Psoas muscle (tissue), 8 donors: ENCODE data around the gene CHRNA9. TPM values are rescaled to one million over a fixed set of nuclear protein-coding genes. Genes with fewer than 3 reads are reported as not detected.

Experiments
- ATAC-seq, 4 donors: fragments of 200-7000 bp; cut with Tn5 transposase; one replicate each; pipeline ENCODE4 v1.9.1; 2020; ENCODE audit warnings: moderate library complexity in 3 of 4, mild to moderate bottlenecking in 2 of 4
- DNase-seq, 2 donors: peaks; one replicate each; pipeline ENCODE4 v3.0.0-alpha.2; 2020
- H3K27ac ChIP-seq: fragments of 200-600 bp; one replicate; pipeline ENCODE4 v1.8.0; 2022
- H3K27me3 ChIP-seq, 3 donors: fragments of 200-600 bp in 1 of 3; one replicate each; pipeline versions ENCODE4 v1.6.1 to v1.8.0; 2013 to 2022; ENCODE audit warnings: low read length in 2 of 3, mild to moderate bottlenecking in 2 of 3, moderate library complexity in 1 of 3; ENCODE audit not compliant: insufficient read depth in 3 of 3
- H3K36me3 ChIP-seq, 2 donors: fragments of 200-600 bp in 1 of 2; one replicate each; pipeline versions ENCODE4 v1.6.1 to v1.8.0; 2013 to 2022; ENCODE audit warnings: low read depth in 1 of 2, mild to moderate bottlenecking in 1 of 2, moderate library complexity in 1 of 2; ENCODE audit not compliant: insufficient read depth in 1 of 2
- H3K4me1 ChIP-seq: fragments of 200-600 bp; one replicate; pipeline ENCODE4 v1.8.0; 2022
- H3K4me3 ChIP-seq: fragments of 200-600 bp; one replicate; pipeline ENCODE4 v1.8.0; 2022; ENCODE audit warnings: mild to moderate bottlenecking
- H3K9me3 ChIP-seq: fragments of 200-600 bp; one replicate; pipeline ENCODE4 v1.8.0; 2022
- WGBS, 3 donors: extraction: QIAGEN DNeasy Blood & Tissue Kit; methylation state at CpG; one replicate each; pipeline versions ENCODE4 v1.1.6 to v1.1.7; 2013; 5-methylcytosine and 5-hydroxymethylcytosine counted together
- intact Hi-C, 2 donors: fragments of 100-400 bp; cut with DNase I; formaldehyde crosslinking; loops; one replicate each; pipeline versions ENCODE4 v1.11.0 to v1.14.2; 2022
- polyA plus RNA-seq, 3 donors: library from polyadenylated mRNA; stranded (reverse); fragments of 200-250 nt; gene quantifications; one replicate each; pipeline ENCODE4 v1.2.3, GENCODE V29; 2013
- total RNA-seq, 4 donors: library from RNA; stranded (reverse); fragmentation: NEBNext Ultra II Directional in 2 of 4; extraction: Animal tissue kit (Norgen Biotek cat#: 25700) in 2 of 4; gene quantifications; one replicate each; pipeline versions ENCODE4 v1.2.1 to v1.2.4, GENCODE V29; 2021 to 2023
- TF ChIP-seq, protein P1 (sequence below): fragments of 200-600 bp; IDR thresholded peaks from one replicate; pipeline ENCODE4 v1.8.0; 2022; ENCODE audit warnings: antibody characterized with exemption
- donor health status: healthy with polysubstance abuse.
- donor health status: DM: no; HTN: no; CAD: no; lungs with moderate emphysema.
- donor health status: Bipolar disorder and iron deficiency.
- donor health status: healthy.
- donor health status: DM: yes; HTN: yes; CAD: no.
- donor health status: DM: no; HTN: no; CAD: no.
- donor health status: DM: no; HTN: no; CAD: no.
- donor health status: DM: yes; HTN: yes; CAD: no.

CHRNA9 gene
- total and polyA plus RNA-seq, 7 donors = 0.01 TPM; not detected in 6

DNA sequence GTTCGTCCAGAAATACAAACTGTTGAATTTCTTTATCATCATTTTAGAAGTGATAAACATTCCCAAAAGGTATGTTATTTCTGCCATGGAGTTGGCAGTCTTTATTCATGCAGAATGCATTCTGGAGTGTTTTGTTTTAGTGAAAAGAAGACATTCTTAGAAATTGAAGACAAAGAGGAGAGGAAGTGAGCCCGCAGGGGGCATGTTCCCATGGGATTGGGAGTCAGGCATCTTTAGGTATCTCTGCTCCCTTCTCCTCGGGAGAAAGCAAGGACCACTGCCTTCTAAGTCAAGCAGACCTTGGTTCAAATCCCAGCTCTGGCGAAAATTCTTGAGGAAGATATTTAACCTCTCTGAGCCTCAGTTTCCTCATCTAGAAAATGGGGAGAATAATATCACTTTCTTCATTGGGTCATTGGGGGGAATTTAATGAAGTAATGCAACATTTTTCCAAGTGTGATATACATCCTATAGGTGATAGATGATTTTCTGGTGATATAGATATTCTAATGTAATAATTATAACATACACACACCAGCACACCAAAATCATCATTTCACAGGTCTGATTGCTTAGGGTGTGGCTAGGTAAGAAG, 26.5 kb upstream of the CHRNA9 start:
- H3K27ac ChIP-seq = no peak overlapping the region
- intact Hi-C loops = loop anchor here (2.0 to 5.0 kb wide), 4 partner anchors 158 to 841 kb away; partner anchors contain the start of gene N4BP2 (in 1 of the 2)
- H3K36me3 ChIP-seq = no peaks in the 10 kb centered on the region
- H3K4me1 ChIP-seq = no peaks in the 10 kb centered on the region
- DNase-seq = no peak
- H3K27me3 ChIP-seq = no peaks in the 10 kb centered on the region
- TF ChIP-seq, protein P1, sequence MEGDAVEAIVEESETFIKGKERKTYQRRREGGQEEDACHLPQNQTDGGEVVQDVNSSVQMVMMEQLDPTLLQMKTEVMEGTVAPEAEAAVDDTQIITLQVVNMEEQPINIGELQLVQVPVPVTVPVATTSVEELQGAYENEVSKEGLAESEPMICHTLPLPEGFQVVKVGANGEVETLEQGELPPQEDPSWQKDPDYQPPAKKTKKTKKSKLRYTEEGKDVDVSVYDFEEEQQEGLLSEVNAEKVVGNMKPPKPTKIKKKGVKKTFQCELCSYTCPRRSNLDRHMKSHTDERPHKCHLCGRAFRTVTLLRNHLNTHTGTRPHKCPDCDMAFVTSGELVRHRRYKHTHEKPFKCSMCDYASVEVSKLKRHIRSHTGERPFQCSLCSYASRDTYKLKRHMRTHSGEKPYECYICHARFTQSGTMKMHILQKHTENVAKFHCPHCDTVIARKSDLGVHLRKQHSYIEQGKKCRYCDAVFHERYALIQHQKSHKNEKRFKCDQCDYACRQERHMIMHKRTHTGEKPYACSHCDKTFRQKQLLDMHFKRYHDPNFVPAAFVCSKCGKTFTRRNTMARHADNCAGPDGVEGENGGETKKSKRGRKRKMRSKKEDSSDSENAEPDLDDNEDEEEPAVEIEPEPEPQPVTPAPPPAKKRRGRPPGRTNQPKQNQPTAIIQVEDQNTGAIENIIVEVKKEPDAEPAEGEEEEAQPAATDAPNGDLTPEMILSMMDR = no peak
- no peaks in the 10 kb centered on the region for H3K9me3 ChIP-seq
- H3K4me3 ChIP-seq = no peak overlapping the region
- 71 to 77% (median 72%) methylated on average over 4 of the region's 4 CpGs for WGBS, 3 donors
- no peak for ATAC-seq

DNA sequence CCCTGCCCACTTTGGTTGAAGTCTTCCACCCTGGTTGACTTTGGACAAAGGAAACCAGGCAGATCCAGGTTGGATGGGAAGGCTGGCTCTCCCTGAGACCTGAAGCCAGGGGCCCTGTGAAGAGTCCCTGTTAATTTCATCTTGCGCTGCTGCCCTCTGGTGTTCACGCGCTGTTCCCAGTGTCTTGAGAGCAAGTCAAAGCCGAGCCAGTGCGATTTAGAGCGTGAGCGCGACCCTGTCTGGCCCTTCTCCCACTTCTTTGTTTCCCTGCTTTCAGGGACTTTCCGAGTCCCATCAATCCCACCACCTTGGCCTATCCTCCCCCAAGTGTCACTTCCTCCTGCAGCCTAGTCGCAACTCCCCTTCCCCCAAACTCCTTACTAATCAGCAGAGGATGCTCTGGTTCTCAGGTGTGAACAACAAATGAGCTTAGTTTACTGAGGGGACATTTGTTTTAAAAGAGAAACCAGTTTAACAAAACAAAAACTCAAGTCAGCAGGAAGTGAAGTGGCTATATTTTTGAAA, 25.8 kb upstream of the CHRNA9 start:
- intact Hi-C loops = loop anchor here (2.0 to 5.0 kb wide), 4 partner anchors 159 to 842 kb away; partner anchors contain the start of gene N4BP2 (in 1 of the 2)
- no peaks in the 10 kb centered on the region for H3K36me3 ChIP-seq

DNA sequence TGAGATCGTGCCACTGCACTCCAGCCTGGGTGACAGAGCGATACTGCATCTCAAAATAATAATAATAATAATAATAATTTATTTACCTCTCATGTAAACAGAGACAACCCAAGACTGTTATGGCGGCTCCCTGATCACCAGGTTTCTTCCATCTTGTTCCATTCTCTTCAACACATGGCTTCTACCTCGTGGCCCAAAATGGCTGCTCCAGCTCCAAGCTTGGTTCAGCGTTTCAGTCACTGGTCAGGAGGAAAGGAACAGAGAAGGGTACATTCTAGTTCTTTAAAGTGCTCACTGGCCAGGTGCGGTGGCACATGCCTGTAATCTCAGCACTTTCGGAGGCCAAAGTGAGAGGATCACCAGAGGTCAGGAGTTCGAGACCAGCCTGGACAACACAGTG, 24.9 kb upstream of the CHRNA9 start:
- H3K27ac ChIP-seq = no peak overlapping the region
- DNase-seq = no peak
- intact Hi-C loops = loop anchor here in 1 of 2 donors (10.0 kb wide), 1 partner anchor 255 kb away; the partner anchor contains the start of gene N4BP2
- H3K9me3 ChIP-seq = no peaks in the 10 kb centered on the region
- WGBS, 3 donors = 96 to 97% (median 97%) methylated on average over 8 of the region's 8 CpGs
- H3K27me3 ChIP-seq = no peaks in the 10 kb centered on the region
- ATAC-seq = no peak
- no peaks in the 10 kb centered on the region for H3K4me1 ChIP-seq
- H3K4me3 ChIP-seq = no peak overlapping the region
- no peaks in the 10 kb centered on the region for H3K36me3 ChIP-seq
- TF ChIP-seq, protein P1 = no peak

More for the DNA sequence above, 25.8 kb upstream of the CHRNA9 start:
- H3K27ac ChIP-seq = no peak overlapping the region
- no peak overlapping the region for H3K4me3 ChIP-seq
- no peaks in the 10 kb centered on the region for H3K27me3 ChIP-seq
- no peaks in the 10 kb centered on the region for H3K9me3 ChIP-seq
- DNase-seq (peak; percentile 85 to 89), ATAC-seq (peak; percentile 75 to 87 (median 82))
- H3K4me1 ChIP-seq = no peaks in the 10 kb centered on the region
- WGBS, 3 donors = 1 to 6% (median 3%) methylated on average over 10 of the region's 10 CpGs
- TF ChIP-seq, protein P1 = peak; percentile 84

DNA sequence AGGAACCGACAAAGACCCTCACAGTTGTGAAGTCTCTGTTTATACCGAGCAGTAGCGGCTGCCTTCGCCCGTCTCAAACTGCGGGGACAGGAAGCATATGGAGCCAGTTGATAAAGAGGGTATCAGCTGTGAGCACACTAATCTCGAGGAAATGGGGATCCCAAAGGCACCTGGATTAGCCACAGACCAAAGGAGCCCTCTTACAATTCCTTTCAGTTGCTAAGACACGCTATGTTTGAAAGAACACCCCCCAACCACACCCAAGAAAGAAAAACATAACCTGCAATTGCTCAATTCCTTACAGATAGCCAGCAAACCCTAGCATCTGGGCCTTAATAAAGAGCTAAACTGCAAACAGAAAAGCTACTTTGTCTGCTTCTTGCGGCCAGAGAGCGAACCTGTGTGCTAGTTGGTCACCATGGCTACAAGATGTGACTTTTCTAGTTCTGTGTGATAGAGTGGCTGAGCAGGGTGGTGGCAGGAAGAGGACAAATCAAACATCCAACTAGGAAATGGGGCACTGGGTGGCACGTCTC, 23.3 kb upstream of the CHRNA9 start:
- no peaks in the 10 kb centered on the region for H3K27me3 ChIP-seq
- no peak for ATAC-seq
- no peaks in the 10 kb centered on the region for H3K9me3 ChIP-seq
- H3K4me1 ChIP-seq = peaks cover 5% of the 10 kb centered on the region
- no peaks in the 10 kb centered on the region for H3K36me3 ChIP-seq
- H3K27ac ChIP-seq = no peak overlapping the region
- intact Hi-C loops = loop anchor here in 1 of 2 donors (10.0 kb wide), 1 partner anchor 257 kb away; the partner anchor contains the start of gene N4BP2
- DNase-seq = no peak
- WGBS, 3 donors = 53 to 59% (median 56%) methylated on average over 11 of the region's 11 CpGs
- H3K4me3 ChIP-seq = no peak overlapping the region
- TF ChIP-seq, protein P1 = no peak
